Epithelial cell of proximal tubule (primary cell): ENCODE data around the gene COL4A5. TPM values are rescaled to one million over a fixed set of nuclear protein-coding genes. Genes with fewer than 3 reads are reported as not detected.
A peak's percentile ranks its signal among the peaks of the same experiment; 100 is the strongest.

ENCODE experiments used
- DNase-seq: peaks from one replicate; pipeline ENCODE4 v3.0.0-alpha.2; 2011; ENCODE audit warnings: low read depth
- H3K4me3 ChIP-seq: 2 replicates; pipeline ENCODE4 v1.5.1; 2011; ENCODE audit warnings: low read depth, mild to moderate bottlenecking, low read length
- CTCF ChIP-seq: conservative IDR thresholded peaks from 2 replicates; pipeline ENCODE4 v1.5.1; 2012; ENCODE audit warnings: low read depth, mild to moderate bottlenecking, low read length
- total RNA-seq: library from RNA; depleted of rRNA; stranded (reverse); fragments of >200 nt; gene quantifications from 2 replicates; pipeline ENCODE4 v1.2.3, GENCODE V29; 2015

The COL4A5 gene
- total RNA-seq, 1 donor from 2014 or later: 33.2 TPM

GRCh38 chrX:108494406-108495090 is 54.9 kb downstream of the COL4A5 start:
- H3K4me3 ChIP-seq: no peak overlapping the region
- no peak for DNase-seq
- TF ChIP-seq CTCF: no peak

- no peak overlapping the region for H3K4me3 ChIP-seq
- DNase-seq: no peak
- no peak for TF ChIP-seq CTCF
Measured at GRCh38 chrX:108511721-108512120, 72.1 kb downstream of the COL4A5 start.

- TF ChIP-seq CTCF: no peak
- DNase-seq: no peak
- no peak overlapping the region for H3K4me3 ChIP-seq
Measured at GRCh38 chrX:108516184-108516583, 76.5 kb downstream of the COL4A5 start.

GRCh38 chrX:108527724-108528123 is 88.1 kb downstream of the COL4A5 start:
- no peak for DNase-seq
- TF ChIP-seq CTCF: no peak

GRCh38 chrX:108537005-108537404 is 97.4 kb downstream of the COL4A5 start:
- no peak for DNase-seq
- H3K4me3 ChIP-seq: no peak overlapping the region
- peak; percentile 63 for TF ChIP-seq CTCF

More at GRCh38 chrX:108527724-108528123, 88.1 kb downstream of the COL4A5 start:
- H3K4me3 ChIP-seq: no peak overlapping the region

GRCh38 chrX:108541286-108541685 is 101.6 kb downstream of the COL4A5 start:
- DNase-seq: no peak
- TF ChIP-seq CTCF: no peak
- H3K4me3 ChIP-seq: no peak overlapping the region

GRCh38 chrX:108557580-108557979 is 117.9 kb downstream of the COL4A5 start:
- no peak overlapping the region for H3K4me3 ChIP-seq
- no peak for TF ChIP-seq CTCF
- no peak for DNase-seq
